HEK293T (cell line): ENCODE measurements around the gene DOCK3.

Experiments used
- ARNT ChIP-seq: fragments of 450-650 bp; IDR thresholded peaks from 2 replicates; pipeline ENCODE4 v1.6.1; 2017; ENCODE audit warnings: mild to moderate bottlenecking
- ELF4 ChIP-seq: fragments of 450-650 bp; IDR thresholded peaks from 2 replicates; pipeline ENCODE4 v1.6.1; 2017; ENCODE audit warnings: antibody characterized with exemption
- FOXK2 ChIP-seq: fragments of 450-650 bp; IDR thresholded peaks from 2 replicates; pipeline ENCODE4 v1.6.1; 2016; ENCODE audit warnings: mild to moderate bottlenecking
- FOXM1 ChIP-seq: fragments of 450-650 bp; IDR thresholded peaks from 2 replicates; pipeline ENCODE4 v1.6.1; 2017; ENCODE audit warnings: mild to moderate bottlenecking, borderline replicate concordance
- L3MBTL2 ChIP-seq: fragments of 450-650 bp; conservative IDR thresholded peaks from 2 replicates; pipeline ENCODE4 v1.6.1; 2016; ENCODE audit warnings: mild to moderate bottlenecking
- NFRKB ChIP-seq: fragments of 450-650 bp; IDR thresholded peaks from 2 replicates; pipeline ENCODE4 v1.6.1; 2016; ENCODE audit warnings: mild to moderate bottlenecking, moderate library complexity
- SP1 ChIP-seq: fragments of 450-650 bp; IDR thresholded peaks from 2 replicates; pipeline ENCODE4 v1.6.1; 2017
- TARDBP ChIP-seq: fragments of 450-650 bp; IDR thresholded peaks from 2 replicates; pipeline ENCODE4 v1.6.1; 2016
- ZNF384 ChIP-seq: fragments of 450-650 bp; IDR thresholded peaks from 2 replicates; pipeline ENCODE4 v1.6.1; 2016
- TF ChIP-seq, protein P1 (sequence below): fragments of 450-650 bp; IDR thresholded peaks from 2 replicates; pipeline ENCODE4 v1.6.1; 2016

GRCh38 chr3:51375571-51375970 lies 700.8 kb downstream of the DOCK3 start:
- TF ChIP-seq, protein P1, sequence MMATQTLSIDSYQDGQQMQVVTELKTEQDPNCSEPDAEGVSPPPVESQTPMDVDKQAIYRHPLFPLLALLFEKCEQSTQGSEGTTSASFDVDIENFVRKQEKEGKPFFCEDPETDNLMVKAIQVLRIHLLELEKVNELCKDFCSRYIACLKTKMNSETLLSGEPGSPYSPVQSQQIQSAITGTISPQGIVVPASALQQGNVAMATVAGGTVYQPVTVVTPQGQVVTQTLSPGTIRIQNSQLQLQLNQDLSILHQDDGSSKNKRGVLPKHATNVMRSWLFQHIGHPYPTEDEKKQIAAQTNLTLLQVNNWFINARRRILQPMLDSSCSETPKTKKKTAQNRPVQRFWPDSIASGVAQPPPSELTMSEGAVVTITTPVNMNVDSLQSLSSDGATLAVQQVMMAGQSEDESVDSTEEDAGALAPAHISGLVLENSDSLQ, result no peak
- TF ChIP-seq NFRKB, result no peak
- TF ChIP-seq SP1, result no peak
- no peak for TF ChIP-seq ZNF384
- TF ChIP-seq ELF4, result no peak
- TF ChIP-seq L3MBTL2, result no peak
- no peak for TF ChIP-seq ARNT
- no peak for TF ChIP-seq FOXK2
- TF ChIP-seq TARDBP, result no peak
- TF ChIP-seq FOXM1, result no peak
